Measurements from ENCODE around the gene ZNF580. TPM values are rescaled to one million over a fixed set of nuclear protein-coding genes. Genes with fewer than 3 reads are reported as not detected.

Gene ZNF580
- total and polyA plus RNA-seq, 9 of the 15 experiments (the other 6 are each of a cell fraction or from before 2014, with no cell fraction given): 2.3 to 47.4 (median 6.0) TPM

DNA sequence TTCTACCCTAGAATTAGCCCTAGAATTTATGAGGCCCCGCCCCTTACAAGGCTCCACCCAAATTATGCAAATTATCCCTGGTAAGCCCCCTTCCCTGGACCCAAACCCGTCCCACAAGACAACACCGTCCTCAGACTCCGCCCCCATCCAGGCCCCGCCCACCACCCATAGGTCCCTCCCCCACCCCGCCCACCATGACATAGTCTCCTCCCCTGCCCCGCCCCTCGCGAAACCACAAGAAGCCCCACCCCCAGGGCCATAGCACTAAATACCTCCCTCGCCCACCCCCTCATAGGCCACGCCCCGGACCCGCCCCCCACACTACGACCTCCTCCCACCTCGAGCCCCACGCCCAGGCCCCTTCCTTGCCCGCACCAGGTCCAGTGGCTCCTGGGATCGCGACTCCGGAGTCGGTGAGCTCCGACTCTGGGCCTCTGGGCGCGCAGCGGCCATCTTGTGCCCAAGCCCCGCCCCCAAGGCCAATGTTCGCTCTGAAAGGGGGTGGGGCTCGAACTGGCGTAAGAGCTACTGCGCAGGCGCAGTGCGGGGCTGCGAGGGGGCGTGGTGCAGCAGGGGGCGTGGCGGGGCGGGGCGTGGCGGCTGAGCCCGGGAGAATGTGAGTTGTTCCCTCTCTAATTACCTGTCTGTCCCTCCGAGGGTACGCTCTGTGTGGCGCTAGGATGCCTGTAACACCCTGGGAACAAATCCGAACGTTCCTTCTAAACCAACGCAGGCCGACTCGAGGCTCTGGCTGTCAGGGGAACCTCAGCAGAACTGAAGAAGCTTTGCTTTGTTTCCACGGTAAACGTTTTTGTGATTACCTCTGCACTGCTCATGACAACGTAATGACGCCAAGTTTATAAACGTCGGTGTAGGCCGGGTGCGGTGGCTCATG, 16.4 kb upstream of the ZNF580 start, which contains the start of gene ZNF784 (continued):
- TF ChIP-seq, protein P1, sequence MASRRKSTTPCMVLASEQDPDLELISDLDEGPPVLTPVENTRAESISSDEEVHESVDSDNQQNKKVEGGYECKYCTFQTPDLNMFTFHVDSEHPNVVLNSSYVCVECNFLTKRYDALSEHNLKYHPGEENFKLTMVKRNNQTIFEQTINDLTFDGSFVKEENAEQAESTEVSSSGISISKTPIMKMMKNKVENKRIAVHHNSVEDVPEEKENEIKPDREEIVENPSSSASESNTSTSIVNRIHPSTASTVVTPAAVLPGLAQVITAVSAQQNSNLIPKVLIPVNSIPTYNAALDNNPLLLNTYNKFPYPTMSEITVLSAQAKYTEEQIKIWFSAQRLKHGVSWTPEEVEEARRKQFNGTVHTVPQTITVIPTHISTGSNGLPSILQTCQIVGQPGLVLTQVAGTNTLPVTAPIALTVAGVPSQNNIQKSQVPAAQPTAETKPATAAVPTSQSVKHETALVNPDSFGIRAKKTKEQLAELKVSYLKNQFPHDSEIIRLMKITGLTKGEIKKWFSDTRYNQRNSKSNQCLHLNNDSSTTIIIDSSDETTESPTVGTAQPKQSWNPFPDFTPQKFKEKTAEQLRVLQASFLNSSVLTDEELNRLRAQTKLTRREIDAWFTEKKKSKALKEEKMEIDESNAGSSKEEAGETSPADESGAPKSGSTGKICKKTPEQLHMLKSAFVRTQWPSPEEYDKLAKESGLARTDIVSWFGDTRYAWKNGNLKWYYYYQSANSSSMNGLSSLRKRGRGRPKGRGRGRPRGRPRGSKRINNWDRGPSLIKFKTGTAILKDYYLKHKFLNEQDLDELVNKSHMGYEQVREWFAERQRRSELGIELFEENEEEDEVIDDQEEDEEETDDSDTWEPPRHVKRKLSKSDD (conservative IDR thresholded peaks at IDR 0.05; ENCODE audit: low read length): no peak
- TF ChIP-seq SMARCC2 (IDR thresholded peaks at IDR 0.05; ENCODE audit: low read depth): no peak
- 0 out of 2 replicates have a peak, but pooled peaks have one; percentile 51 for TF ChIP-seq PML (IDR thresholded peaks at IDR 0.05; ENCODE audit: low read length)
- TF ChIP-seq, protein P2, sequence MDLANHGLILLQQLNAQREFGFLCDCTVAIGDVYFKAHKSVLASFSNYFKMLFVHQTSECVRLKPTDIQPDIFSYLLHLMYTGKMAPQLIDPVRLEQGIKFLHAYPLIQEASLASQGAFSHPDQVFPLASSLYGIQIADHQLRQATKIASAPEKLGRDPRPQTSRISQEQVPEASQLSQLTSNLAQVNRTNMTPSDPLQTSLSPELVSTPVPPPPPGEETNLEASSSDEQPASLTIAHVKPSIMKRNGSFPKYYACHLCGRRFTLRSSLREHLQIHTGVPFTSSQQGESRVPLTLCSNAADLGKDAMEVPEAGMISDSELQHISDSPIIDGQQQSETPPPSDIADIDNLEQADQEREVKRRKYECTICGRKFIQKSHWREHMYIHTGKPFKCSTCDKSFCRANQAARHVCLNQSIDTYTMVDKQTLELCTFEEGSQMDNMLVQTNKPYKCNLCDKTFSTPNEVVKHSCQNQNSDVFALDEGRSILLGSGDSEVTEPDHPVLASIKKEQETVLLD (IDR thresholded peaks at IDR 0.05): peak; percentile 97
- TF ChIP-seq, protein P3, sequence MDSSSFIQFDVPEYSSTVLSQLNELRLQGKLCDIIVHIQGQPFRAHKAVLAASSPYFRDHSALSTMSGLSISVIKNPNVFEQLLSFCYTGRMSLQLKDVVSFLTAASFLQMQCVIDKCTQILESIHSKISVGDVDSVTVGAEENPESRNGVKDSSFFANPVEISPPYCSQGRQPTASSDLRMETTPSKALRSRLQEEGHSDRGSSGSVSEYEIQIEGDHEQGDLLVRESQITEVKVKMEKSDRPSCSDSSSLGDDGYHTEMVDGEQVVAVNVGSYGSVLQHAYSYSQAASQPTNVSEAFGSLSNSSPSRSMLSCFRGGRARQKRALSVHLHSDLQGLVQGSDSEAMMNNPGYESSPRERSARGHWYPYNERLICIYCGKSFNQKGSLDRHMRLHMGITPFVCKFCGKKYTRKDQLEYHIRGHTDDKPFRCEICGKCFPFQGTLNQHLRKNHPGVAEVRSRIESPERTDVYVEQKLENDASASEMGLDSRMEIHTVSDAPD (CRISPR knock-in tag; IDR thresholded peaks at IDR 0.05): no peak
- TF ChIP-seq KLF1 (tag; IDR thresholded peaks at IDR 0.05): peak; percentile 18; the same call in 1 of the 2 replicates
- no peak for TF ChIP-seq ZNF12 (CRISPR knock-in tag; IDR thresholded peaks at IDR 0.05)
- TF ChIP-seq EGR1 (conservative IDR thresholded peaks at IDR 0.05): peak; percentile 65
- no peak for TF ChIP-seq CBFA2T3 (IDR thresholded peaks at IDR 0.05)
- no peak for TF ChIP-seq ZNF174 (CRISPR knock-in tag; IDR thresholded peaks at IDR 0.05)
- TF ChIP-seq, protein P4, sequence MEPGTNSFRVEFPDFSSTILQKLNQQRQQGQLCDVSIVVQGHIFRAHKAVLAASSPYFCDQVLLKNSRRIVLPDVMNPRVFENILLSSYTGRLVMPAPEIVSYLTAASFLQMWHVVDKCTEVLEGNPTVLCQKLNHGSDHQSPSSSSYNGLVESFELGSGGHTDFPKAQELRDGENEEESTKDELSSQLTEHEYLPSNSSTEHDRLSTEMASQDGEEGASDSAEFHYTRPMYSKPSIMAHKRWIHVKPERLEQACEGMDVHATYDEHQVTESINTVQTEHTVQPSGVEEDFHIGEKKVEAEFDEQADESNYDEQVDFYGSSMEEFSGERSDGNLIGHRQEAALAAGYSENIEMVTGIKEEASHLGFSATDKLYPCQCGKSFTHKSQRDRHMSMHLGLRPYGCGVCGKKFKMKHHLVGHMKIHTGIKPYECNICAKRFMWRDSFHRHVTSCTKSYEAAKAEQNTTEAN (CRISPR knock-in tag; IDR thresholded peaks at IDR 0.05): no peak
- no peak for TF ChIP-seq ZNF431 (CRISPR knock-in tag; IDR thresholded peaks at IDR 0.05)
- no peak for TF ChIP-seq MED1 (CRISPR knock-in tag; IDR thresholded peaks at IDR 0.05; ENCODE audit: borderline replicate concordance)
- no peak for TF ChIP-seq C11orf30 (IDR thresholded peaks at IDR 0.05; ENCODE audit: low read depth)
- no peak for TF ChIP-seq TCF3 (CRISPR knock-in tag; IDR thresholded peaks at IDR 0.05)
- no peak for TF ChIP-seq CC2D1A (IDR thresholded peaks at IDR 0.05)
- TF ChIP-seq CBX3 (IDR thresholded peaks at IDR 0.05; ENCODE audit: borderline replicate concordance in 1 of 2, low read length in 2 of 2): no peak
- TF ChIP-seq ZKSCAN8 (CRISPR knock-in tag; IDR thresholded peaks at IDR 0.05): no peak
- TF ChIP-seq XRCC3 (IDR thresholded peaks at IDR 0.05): no peak
- TF ChIP-seq, protein P5, sequence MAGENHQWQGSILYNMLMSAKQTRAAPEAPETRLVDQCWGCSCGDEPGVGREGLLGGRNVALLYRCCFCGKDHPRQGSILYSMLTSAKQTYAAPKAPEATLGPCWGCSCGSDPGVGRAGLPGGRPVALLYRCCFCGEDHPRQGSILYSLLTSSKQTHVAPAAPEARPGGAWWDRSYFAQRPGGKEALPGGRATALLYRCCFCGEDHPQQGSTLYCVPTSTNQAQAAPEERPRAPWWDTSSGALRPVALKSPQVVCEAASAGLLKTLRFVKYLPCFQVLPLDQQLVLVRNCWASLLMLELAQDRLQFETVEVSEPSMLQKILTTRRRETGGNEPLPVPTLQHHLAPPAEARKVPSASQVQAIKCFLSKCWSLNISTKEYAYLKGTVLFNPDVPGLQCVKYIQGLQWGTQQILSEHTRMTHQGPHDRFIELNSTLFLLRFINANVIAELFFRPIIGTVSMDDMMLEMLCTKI (IDR thresholded peaks at IDR 0.05; ENCODE audit: partially characterized antibody): no peak
- TF ChIP-seq KLF16 (IDR thresholded peaks at IDR 0.05): no peak
- TF ChIP-seq HMG20A (CRISPR knock-in tag; conservative IDR thresholded peaks at IDR 0.05): no peak
